ENCODE results near the gene RAB6A.

The RAB6A gene

DNA sequence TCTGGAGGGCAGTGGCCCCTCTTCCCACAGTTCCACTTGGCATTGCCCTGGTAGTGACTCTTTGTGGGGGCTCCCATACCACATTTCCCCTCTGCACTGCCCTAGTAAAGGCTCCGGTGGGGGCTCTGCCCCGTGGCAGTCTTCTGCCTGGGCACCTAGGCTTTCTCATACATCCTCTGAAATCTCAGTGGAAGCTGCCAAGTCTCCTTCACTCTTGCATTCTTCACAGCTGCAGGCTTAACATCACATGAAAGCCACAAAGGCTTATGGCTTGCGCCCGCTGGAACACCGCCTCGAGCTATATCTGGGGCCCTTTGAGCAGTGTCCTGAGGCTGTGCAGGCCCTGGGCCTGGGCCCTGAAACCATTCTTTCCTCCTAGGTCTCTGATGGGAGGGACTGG lies 89.2 kb downstream of the RAB6A start:
- TF ChIP-seq, protein P1, sequence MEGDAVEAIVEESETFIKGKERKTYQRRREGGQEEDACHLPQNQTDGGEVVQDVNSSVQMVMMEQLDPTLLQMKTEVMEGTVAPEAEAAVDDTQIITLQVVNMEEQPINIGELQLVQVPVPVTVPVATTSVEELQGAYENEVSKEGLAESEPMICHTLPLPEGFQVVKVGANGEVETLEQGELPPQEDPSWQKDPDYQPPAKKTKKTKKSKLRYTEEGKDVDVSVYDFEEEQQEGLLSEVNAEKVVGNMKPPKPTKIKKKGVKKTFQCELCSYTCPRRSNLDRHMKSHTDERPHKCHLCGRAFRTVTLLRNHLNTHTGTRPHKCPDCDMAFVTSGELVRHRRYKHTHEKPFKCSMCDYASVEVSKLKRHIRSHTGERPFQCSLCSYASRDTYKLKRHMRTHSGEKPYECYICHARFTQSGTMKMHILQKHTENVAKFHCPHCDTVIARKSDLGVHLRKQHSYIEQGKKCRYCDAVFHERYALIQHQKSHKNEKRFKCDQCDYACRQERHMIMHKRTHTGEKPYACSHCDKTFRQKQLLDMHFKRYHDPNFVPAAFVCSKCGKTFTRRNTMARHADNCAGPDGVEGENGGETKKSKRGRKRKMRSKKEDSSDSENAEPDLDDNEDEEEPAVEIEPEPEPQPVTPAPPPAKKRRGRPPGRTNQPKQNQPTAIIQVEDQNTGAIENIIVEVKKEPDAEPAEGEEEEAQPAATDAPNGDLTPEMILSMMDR (IDR thresholded peaks at IDR 0.05): no peak
- TF ChIP-seq ZFX (IDR thresholded peaks at IDR 0.05; ENCODE audit: borderline replicate concordance): no peak
- no peak overlapping the region for H3K27ac ChIP-seq

DNA sequence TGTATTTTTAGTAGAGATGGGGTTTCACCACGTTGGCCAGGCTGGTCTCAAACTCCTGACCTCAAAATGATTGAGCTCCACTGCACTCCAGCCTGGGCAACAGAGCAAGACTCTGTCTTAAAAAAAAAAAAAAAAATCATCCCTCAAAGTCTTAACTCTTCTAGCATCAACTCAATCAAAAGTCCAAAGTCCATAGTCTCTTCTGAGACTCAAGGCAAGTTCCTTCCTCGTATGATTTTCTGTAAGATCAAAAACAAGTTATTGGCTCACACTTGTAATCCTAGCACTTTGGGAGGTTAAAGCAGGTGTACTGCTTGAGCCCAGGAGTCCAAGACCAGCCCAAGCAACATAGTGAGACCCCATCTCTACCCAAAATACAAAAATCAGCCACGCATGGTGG lies 90.1 kb downstream of the RAB6A start:
- TF ChIP-seq, protein P1 (IDR thresholded peaks at IDR 0.05): no peak
- TF ChIP-seq ZFX (IDR thresholded peaks at IDR 0.05; ENCODE audit: borderline replicate concordance): no peak
- no peak overlapping the region for H3K27ac ChIP-seq

DNA sequence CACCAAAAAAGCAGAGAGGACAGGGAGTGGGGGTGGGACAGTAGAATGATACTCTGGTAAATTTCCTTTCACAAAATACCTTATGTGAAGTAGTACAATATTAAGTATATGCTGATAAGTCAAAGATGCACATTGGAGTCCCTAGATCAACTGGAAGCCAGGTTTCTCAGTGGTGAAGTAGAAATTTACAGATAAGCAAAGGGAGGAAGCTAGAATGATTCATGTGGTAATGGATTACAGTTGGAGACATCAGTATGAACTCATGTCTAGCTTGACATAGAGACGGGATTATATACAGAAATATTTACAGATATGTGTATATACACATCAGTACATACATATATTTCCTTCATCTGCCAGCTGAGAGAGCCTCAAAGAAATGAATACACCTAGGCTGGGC lies 93.0 kb downstream of the RAB6A start:
- H3K27ac ChIP-seq: no peak overlapping the region
- no peak for TF ChIP-seq ZFX (IDR thresholded peaks at IDR 0.05; ENCODE audit: borderline replicate concordance)
- TF ChIP-seq, protein P1 (IDR thresholded peaks at IDR 0.05): no peak

DNA sequence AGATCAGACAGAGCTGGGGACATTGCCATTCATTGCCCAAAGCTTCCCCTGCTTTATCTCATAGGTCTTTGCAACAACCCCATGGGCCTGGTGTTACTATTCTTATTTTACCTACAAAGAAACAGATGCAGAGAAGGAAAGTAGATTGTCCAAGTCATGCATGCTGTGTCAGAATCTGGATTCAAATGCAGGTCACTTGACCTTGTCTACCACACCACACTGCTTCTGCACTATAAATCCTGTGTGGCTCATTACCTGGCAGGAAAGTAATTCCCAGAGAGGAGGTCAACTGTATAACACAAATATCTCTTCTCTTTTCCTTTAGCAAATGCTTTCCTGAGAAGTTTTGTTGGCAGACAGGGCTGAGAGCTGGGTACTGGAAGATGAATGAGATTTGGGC lies 96.0 kb downstream of the RAB6A start:
- H3K27ac ChIP-seq: no peak overlapping the region
- TF ChIP-seq ZFX (IDR thresholded peaks at IDR 0.05; ENCODE audit: borderline replicate concordance): no peak
- TF ChIP-seq, protein P1 (IDR thresholded peaks at IDR 0.05): no peak

DNA sequence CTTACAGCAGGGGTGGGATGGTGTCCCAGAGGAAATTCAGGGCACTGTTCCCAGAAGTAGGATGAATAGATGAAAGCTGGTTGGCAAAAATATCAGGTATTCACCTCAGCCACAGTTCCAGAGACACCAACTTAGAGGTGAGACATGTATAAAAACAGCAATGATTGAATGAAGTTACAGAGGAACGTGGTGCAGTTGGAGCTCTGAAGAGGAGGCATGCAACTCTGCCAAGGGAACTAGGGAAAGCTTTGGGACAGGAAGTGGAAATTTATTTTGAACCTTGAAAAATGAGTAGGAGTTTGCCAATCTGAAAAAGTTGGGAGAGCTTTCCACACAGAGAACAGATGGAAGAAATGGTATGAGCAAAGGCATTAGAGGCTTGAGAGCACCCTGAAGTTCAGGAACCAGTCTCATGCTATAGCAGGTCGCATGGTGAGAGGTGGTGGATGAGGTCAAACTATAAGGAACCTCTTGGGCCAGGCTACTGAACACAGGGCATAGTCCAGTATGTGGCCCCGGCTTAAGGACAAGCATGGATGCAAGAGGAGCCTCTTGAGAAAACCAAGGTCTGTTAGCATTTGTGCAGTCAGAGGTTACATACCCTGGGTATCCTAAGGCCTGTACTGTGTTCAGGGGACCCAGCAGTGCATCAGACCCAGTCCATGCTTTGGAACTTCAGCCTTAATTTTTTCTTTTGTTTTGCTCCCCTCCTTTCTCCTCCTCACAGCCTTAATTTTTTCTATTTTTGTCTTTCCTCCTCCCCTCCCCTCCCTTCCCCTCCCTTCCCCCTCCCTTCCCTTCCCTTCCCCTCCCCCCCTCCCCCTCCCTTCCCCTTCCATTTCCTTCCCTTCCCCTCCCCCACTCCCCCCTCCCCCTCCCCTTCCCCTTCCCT lies 97.0 kb downstream of the RAB6A start:
- H3K27ac ChIP-seq: no peak overlapping the region
- TF ChIP-seq, protein P1 (IDR thresholded peaks at IDR 0.05): no peak
- TF ChIP-seq ZFX (IDR thresholded peaks at IDR 0.05; ENCODE audit: borderline replicate concordance): no peak

DNA sequence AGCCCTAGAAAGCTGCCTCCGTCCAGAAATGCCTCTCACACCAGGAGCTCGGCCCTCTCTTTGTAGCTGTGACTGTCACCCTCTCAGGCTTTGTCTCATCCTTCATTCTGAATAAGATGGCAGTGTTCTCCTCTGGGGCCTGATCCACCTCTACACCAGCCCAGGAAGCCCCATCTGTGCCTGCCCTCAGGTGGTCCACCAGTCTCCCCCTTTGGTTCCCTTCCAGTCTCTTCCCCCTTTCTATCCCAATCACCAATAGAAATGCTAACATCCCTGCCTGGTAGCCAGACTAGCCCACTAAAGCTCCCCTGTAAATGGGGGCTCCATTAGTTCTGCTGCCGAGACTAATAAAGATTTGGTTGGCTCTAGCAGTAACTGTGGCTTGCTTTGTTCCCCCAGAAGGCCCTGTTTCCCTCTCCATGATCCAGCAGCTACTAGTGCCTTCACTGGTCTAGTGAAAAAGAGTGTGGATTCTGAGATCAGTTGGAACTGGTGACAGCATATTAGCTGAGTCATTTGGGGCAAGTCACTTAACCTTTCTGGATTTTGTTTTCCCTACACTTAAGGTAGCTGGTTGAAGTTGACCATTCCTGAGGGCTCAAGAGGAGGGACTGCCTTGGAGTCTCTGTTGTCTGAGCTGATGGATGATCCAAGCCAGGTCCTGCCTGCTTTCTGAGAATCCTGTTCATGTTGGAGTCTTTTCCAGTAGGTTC lies 98.3 kb downstream of the RAB6A start:
- TF ChIP-seq ZFX (IDR thresholded peaks at IDR 0.05; ENCODE audit: borderline replicate concordance): no peak
- TF ChIP-seq, protein P1 (IDR thresholded peaks at IDR 0.05): no peak

More for the DNA sequence above, 98.3 kb downstream of the RAB6A start:
- no peak overlapping the region for H3K27ac ChIP-seq
